Fibroblast of lung (primary cell): ENCODE measurements around the gene C4orf54.

Experiments
- EZH2 ChIP-seq: IDR thresholded peaks from 2 replicates; pipeline ENCODE4 v1.5.1; 2012; ENCODE audit warnings: low read length, control low read depth, mild to moderate bottlenecking; ENCODE audit errors: missing control alignments
- TF ChIP-seq, protein P1 (sequence below), 2 donors: IDR thresholded peaks in 1 of 2; conservative IDR thresholded peaks in 1 of 2; 1 replicate in 1 of 2; 2 replicates in 1 of 2; pipeline ENCODE4 v1.5.1; 2011 to 2012; ENCODE audit warnings: low read length in 2 of 2, control low read depth in 1 of 2, inconsistent platforms in 1 of 2, low read depth in 1 of 2, mild to moderate bottlenecking in 1 of 2

DNA sequence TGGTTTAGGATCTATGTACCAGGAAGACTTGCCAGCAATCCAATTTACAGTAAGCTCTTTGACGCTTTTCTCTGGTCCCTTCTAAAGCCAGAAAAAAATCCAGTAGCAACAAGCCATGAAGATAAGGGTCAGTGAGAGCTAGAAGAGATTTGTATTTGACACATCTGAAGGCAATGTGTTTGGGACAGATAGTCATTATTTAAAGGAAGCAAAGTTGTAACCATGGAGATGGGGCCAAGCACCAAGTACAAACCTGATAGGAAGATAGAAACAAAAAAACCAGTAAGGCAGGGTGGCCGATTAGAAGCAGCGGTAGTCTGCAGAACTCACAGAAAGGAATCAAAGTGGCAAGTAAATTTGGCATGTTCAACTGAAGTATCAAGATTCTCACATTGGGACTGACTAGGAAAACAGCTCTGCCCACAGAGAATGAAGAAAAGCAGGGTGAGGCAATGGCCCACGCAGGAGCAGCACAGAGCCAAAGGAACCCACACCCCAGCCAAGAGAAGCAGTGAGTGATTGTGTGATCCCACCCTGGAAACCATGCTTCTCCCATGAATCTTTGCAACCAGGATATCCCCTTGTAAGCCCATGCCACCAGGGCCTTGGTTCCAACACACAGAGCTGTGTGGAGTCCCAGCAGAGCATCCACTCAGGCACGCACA, 12.9 kb upstream of the C4orf54 start:
- TF ChIP-seq, protein P1, sequence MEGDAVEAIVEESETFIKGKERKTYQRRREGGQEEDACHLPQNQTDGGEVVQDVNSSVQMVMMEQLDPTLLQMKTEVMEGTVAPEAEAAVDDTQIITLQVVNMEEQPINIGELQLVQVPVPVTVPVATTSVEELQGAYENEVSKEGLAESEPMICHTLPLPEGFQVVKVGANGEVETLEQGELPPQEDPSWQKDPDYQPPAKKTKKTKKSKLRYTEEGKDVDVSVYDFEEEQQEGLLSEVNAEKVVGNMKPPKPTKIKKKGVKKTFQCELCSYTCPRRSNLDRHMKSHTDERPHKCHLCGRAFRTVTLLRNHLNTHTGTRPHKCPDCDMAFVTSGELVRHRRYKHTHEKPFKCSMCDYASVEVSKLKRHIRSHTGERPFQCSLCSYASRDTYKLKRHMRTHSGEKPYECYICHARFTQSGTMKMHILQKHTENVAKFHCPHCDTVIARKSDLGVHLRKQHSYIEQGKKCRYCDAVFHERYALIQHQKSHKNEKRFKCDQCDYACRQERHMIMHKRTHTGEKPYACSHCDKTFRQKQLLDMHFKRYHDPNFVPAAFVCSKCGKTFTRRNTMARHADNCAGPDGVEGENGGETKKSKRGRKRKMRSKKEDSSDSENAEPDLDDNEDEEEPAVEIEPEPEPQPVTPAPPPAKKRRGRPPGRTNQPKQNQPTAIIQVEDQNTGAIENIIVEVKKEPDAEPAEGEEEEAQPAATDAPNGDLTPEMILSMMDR (conservative IDR thresholded peaks at IDR 0.05 in 1 of 2, IDR thresholded peaks at IDR 0.05 in 1 of 2; ENCODE audit: low read depth in 1 of 2, low read length in 2 of 2), result no peak
- no peak for TF ChIP-seq EZH2
